ENCODE results near the gene SLC26A6. TPM values are rescaled to one million over a fixed set of nuclear protein-coding genes. Genes with fewer than 3 reads are reported as not detected.

Gene SLC26A6
- total RNA-seq, 1 experiment from 2014 or later = 36.3 TPM

Small RNAs within 50 kb of the gene (microRNA-seq; reads per million reads assigned to microRNA genes)
- gene MIR4793 (ENCODE audit: unreplicated experiment) = 0.95 reads per million
- not detected for gene MIR711 (ENCODE audit: unreplicated experiment)

Other genes starting within 250 kb of the SLC26A6 start
- 22.8 TPM for gene PLXNB1, start 205.4 kb downstream of the SLC26A6 start, total RNA-seq (2021; ENCODE audit: unreplicated experiment)
- gene CCDC51, start 195.3 kb downstream of the SLC26A6 start, total RNA-seq (2021; ENCODE audit: unreplicated experiment) = 11.9 TPM
- gene TMA7, start 195.2 kb downstream of the SLC26A6 start, total RNA-seq (2021; ENCODE audit: unreplicated experiment) = 175 TPM
- 11.9 TPM for gene ATRIP, start 188.7 kb downstream of the SLC26A6 start, total RNA-seq (2021; ENCODE audit: unreplicated experiment)
- 122 TPM for gene SHISA5, start 131.3 kb downstream of the SLC26A6 start, total RNA-seq (2021; ENCODE audit: unreplicated experiment)
- 6.0 TPM for gene PFKFB4, start 78.7 kb downstream of the SLC26A6 start, total RNA-seq (2021; ENCODE audit: unreplicated experiment)
- gene UCN2, start 71.7 kb downstream of the SLC26A6 start, total RNA-seq (2021; ENCODE audit: unreplicated experiment) = 1.8 TPM
- 40.0 TPM for gene COL7A1, start 40.1 kb downstream of the SLC26A6 start, total RNA-seq (2021; ENCODE audit: unreplicated experiment)
- 227 TPM for gene UQCRC1, start 25.8 kb downstream of the SLC26A6 start, total RNA-seq (2021; ENCODE audit: unreplicated experiment)
- gene TMEM89, start 13.7 kb downstream of the SLC26A6 start, total RNA-seq (2021; ENCODE audit: unreplicated experiment) = not detected
- gene CELSR3, start 27.4 kb upstream of the SLC26A6 start, total RNA-seq (2021; ENCODE audit: unreplicated experiment) = 7.7 TPM
- 26.8 TPM for gene NCKIPSD, start 50.5 kb upstream of the SLC26A6 start, total RNA-seq (2021; ENCODE audit: unreplicated experiment)
- gene IP6K2, start 81.8 kb upstream of the SLC26A6 start, total RNA-seq (2021; ENCODE audit: unreplicated experiment) = 50.2 TPM
- 85.4 TPM for gene PRKAR2A, start 212.4 kb upstream of the SLC26A6 start, total RNA-seq (2021; ENCODE audit: unreplicated experiment)